Measurements from ENCODE around the gene MRPS31. TPM values are rescaled to one million over a fixed set of nuclear protein-coding genes. Genes with fewer than 3 reads are reported as not detected.
"Not testable (repeated sequence)": the region's sequence is repeated elsewhere in the genome, so short reads cannot be mapped to it uniquely, and the experiment has no call there.

MRPS31 gene
- total and polyA plus RNA-seq, 10 of the 15 experiments (the other 5 are each of a cell fraction or from before 2014, with no cell fraction given) = 20.3 to 60.9 (median 43.1) TPM

- DNase-seq (ENCODE audit: low read depth, low spot score) (no peak), FAIRE-seq (no peak), ATAC-seq (no peak)
- H3K4me3 ChIP-seq = no peak overlapping the region
- WGBS (ENCODE audit: insufficient coverage, insufficient replicate concordance, low lambda C conversion rate, missing lambda C conversion rate) = 94% methylated on average over 4 of the region's 4 CpGs
- H3K9ac ChIP-seq (ENCODE audit: control insufficient read depth, insufficient read depth, low read length) = no peak overlapping the region
- no peaks in the 10 kb centered on the region for H3K9me3 ChIP-seq (replicated peaks; ENCODE audit: control insufficient read depth, insufficient read depth, low read length)
- BruUV-seq (replicated peaks) = no TSS peak
- in situ Hi-C loops (cut with MboI) (no loop called here), intact Hi-C loops (cut with micrococcal nuclease; ENCODE audit: unreplicated experiment) (no loop called here)
- no peaks in the 10 kb centered on the region; the same call in none of the 2 replicates for H3K79me2 ChIP-seq (ENCODE audit: control insufficient read depth, insufficient read depth, low read length)
- POLR2A ChIA-PET = no interaction called here
- H3K4me2 ChIP-seq (ENCODE audit: control insufficient read depth, insufficient read depth) = no peak overlapping the region
- CTCF ChIA-PET = no interaction called here
- no peak for TF ChIP-seq ATF3 (IDR thresholded peaks at IDR 0.05; ENCODE audit: borderline replicate concordance, extremely low read depth, low read depth, low read length)
- no peak for TF ChIP-seq PKNOX1 (IDR thresholded peaks at IDR 0.05)
- TF ChIP-seq CEBPB (IDR thresholded peaks at IDR 0.05; ENCODE audit: borderline replicate concordance in 1 of 2, low read depth in 2 of 2, low read length in 2 of 2) = no peak
- no peaks in the 10 kb centered on the region for H3K27me3 ChIP-seq (replicated peaks in 1 of 2; ENCODE audit: control insufficient read depth in 2 of 2, insufficient read depth in 2 of 2, low read length in 1 of 2)
- RAD21 ChIA-PET (ENCODE audit: unreplicated experiment) = interaction anchor here (1.6 kb wide), 1 partner anchor 208 kb away, joined by 3 read pairs; no protein-coding TSS in a partner anchor
- SMC1A ChIA-PET (ENCODE audit: uncharacterized antibody, unreplicated experiment) = interaction anchor here (0.6 kb wide), 2 partner anchors 32 to 74 kb away, joined by 3 read pairs; no protein-coding TSS in a partner anchor
- H4K20me1 ChIP-seq (ENCODE audit: control insufficient read depth, insufficient read depth) = no peaks in the 10 kb centered on the region
- no peaks in the 10 kb centered on the region for H3K36me3 ChIP-seq (ENCODE audit: control insufficient read depth in 2 of 2, insufficient read depth in 2 of 2, low read length in 1 of 2)
- no peak overlapping the region for H3K27ac ChIP-seq (ENCODE audit: control insufficient read depth, insufficient read depth)
- no peak overlapping the region for H2AFZ ChIP-seq (ENCODE audit: control insufficient read depth, low read depth, low read length)
- no peaks in the 10 kb centered on the region for H3K4me1 ChIP-seq (ENCODE audit: control insufficient read depth, insufficient read depth, low read length)
Measured at GRCh38 chr13:40784540-40784939, 13.6 kb upstream of the MRPS31 start.

GRCh38 chr13:40782971-40783370 is 12.0 kb upstream of the MRPS31 start:
- H3K27me3 ChIP-seq (replicated peaks in 1 of 2; ENCODE audit: control insufficient read depth in 2 of 2, insufficient read depth in 2 of 2, low read length in 1 of 2); H3K9ac ChIP-seq (ENCODE audit: control insufficient read depth, insufficient read depth, low read length); intact Hi-C loops (cut with micrococcal nuclease; ENCODE audit: unreplicated experiment); H4K20me1 ChIP-seq (ENCODE audit: control insufficient read depth, insufficient read depth); H3K9me3 ChIP-seq (replicated peaks; ENCODE audit: control insufficient read depth, insufficient read depth, low read length); H3K4me3 ChIP-seq; H2AFZ ChIP-seq (ENCODE audit: control insufficient read depth, low read depth, low read length); H3K79me2 ChIP-seq (ENCODE audit: control insufficient read depth, insufficient read depth, low read length); H3K4me1 ChIP-seq (ENCODE audit: control insufficient read depth, insufficient read depth, low read length); ATAC-seq; H3K4me2 ChIP-seq (ENCODE audit: control insufficient read depth, insufficient read depth); FAIRE-seq; H3K36me3 ChIP-seq (ENCODE audit: control insufficient read depth in 2 of 2, insufficient read depth in 2 of 2, low read length in 1 of 2); H3K27ac ChIP-seq (ENCODE audit: control insufficient read depth, insufficient read depth); DNase-seq (ENCODE audit: low read depth, low spot score); in situ Hi-C loops (cut with MboI); BruUV-seq (replicated peaks): not testable (repeated sequence)
- POLR2A ChIA-PET = interaction anchor here (0.7 kb wide), 1 partner anchor 130 kb away, joined by 3 read pairs; no protein-coding TSS in a partner anchor
- RAD21 ChIA-PET (ENCODE audit: unreplicated experiment) = interaction anchor here (0.7 kb wide), 1 partner anchor 280 kb away, joined by 4 read pairs; no protein-coding TSS in a partner anchor
- SMC1A ChIA-PET (ENCODE audit: uncharacterized antibody, unreplicated experiment) = interaction anchor here (0.9 to 1.6 kb wide), 2 partner anchors 10 to 32 kb away, joined by 4 read pairs; no protein-coding TSS in a partner anchor
- WGBS (ENCODE audit: insufficient coverage, insufficient replicate concordance, low lambda C conversion rate, missing lambda C conversion rate) = 100% methylated on average over 1 of the region's 1 CpG
- CTCF ChIA-PET = interaction anchor here (0.7 to 2.0 kb wide), 3 partner anchors 31 to 628 kb away, joined by 3 to 6 read pairs (median 4); no protein-coding TSS in a partner anchor
